Vagina (tissue), 2 donors: ENCODE measurements around the gene CDC42EP3. TPM values are rescaled to one million over a fixed set of nuclear protein-coding genes. Genes with fewer than 3 reads are reported as not detected.

Source experiments
- DNase-seq, 2 donors: peaks; one replicate each; pipeline ENCODE4 v3.0.0-alpha.2; 2017; ENCODE audit errors: extremely low spot score in 2 of 2
- H3K27ac ChIP-seq: fragments of 200-600 bp; sonication (generic); one replicate; pipeline ENCODE4 v1.5.1; 2019
- H3K27me3 ChIP-seq: fragments of 200-600 bp; sonication (generic); one replicate; pipeline ENCODE4 v1.5.1; 2019
- H3K36me3 ChIP-seq, 2 donors: fragments of 200-600 bp; sonication (generic); one replicate each; pipeline ENCODE4 v1.5.1; 2017 to 2019
- H3K4me1 ChIP-seq: fragments of 200-600 bp; sonication (generic); one replicate; pipeline ENCODE4 v1.5.1; 2019
- H3K4me3 ChIP-seq, 2 donors: fragments of 200-600 bp; sonication (generic); 1 replicate in 1 of 2; 2 replicates in 1 of 2; pipeline ENCODE4 v1.5.1; 2016 to 2019
- H3K9me3 ChIP-seq: fragments of 200-600 bp; sonication (generic); one replicate; pipeline ENCODE4 v1.5.1; 2019
- CTCF ChIP-seq, 3 experiments: fragments of 450-650 bp in 2 of 3; fragments of 200-600 bp in 1 of 3; sonication (generic) in 1 of 3; IDR thresholded peaks; one replicate each; pipeline ENCODE4 v1.5.1; 2017 to 2019; ENCODE audit warnings: antibody characterized with exemption in 3 of 3, mild to moderate bottlenecking in 2 of 3, moderate library complexity in 2 of 3
- POLR2A ChIP-seq, 2 donors: fragments of 450-650 bp; IDR thresholded peaks; one replicate each; pipeline ENCODE4 v1.6.1; 2017; ENCODE audit warnings: antibody characterized with exemption in 2 of 2, mild to moderate bottlenecking in 2 of 2, moderate library complexity in 2 of 2
- POLR2AphosphoS5 ChIP-seq, 2 donors: sonication (generic); formaldehyde crosslinking; IDR thresholded peaks; one replicate each; pipeline ENCODE4 v1.9.0; 2017; ENCODE audit warnings: antibody characterized with exemption in 2 of 2, mild to moderate bottlenecking in 2 of 2, low read depth in 1 of 2; ENCODE audit not compliant: insufficient read depth in 1 of 2
- intact Hi-C: fragments of 100-400 bp; cut with DNase I; formaldehyde crosslinking; loops from one replicate; pipeline ENCODE4 v1.15.1; 2023
- total RNA-seq: library from RNA; depleted of rRNA; stranded (reverse); fragments of >200 nt; gene quantifications from one replicate; pipeline ENCODE4 v1.2.3, GENCODE V29; 2016

CDC42EP3 gene
- total RNA-seq, 1 donor from 2014 or later = 44.4 TPM

DNA sequence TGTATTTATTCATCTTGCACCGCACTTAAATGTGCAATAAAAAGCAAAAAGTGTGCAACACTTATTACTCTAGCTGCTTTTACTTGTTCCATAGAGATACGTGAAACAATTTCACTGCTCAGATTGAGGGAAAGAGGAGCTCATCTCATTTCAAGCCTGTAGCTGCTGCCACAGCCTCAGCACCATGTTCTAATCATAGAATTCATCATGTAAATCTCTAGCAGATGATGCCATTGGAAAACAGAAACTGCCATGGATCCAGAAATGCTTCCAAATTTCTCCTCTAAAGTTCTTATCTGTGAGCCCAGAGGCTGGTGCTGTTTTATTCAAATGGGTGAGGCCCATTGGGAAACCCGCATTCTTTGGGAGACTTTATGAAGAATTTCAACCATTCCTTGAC is 2.0 kb downstream of the CDC42EP3 start:
- TF ChIP-seq CTCF (IDR thresholded peaks at IDR 0.05) = no peak
- no peak for TF ChIP-seq POLR2A (IDR thresholded peaks at IDR 0.05)
- no peak for TF ChIP-seq POLR2AphosphoS5 (IDR thresholded peaks at IDR 0.05; ENCODE audit: insufficient read depth in 1 of 2, low read depth in 1 of 2)
- H3K27me3 ChIP-seq = no peaks in the 10 kb centered on the region
- H3K36me3 ChIP-seq = peaks cover 0 to 3% of the 10 kb centered on the region in 2 donors
- peak overlapping the region; percentile 83 to 97 for H3K4me3 ChIP-seq
- peak overlapping the region; percentile 89 for H3K27ac ChIP-seq
- intact Hi-C loops = no loop called here
- DNase-seq = no peak
- H3K4me1 ChIP-seq = peaks cover 19% of the 10 kb centered on the region
- H3K9me3 ChIP-seq = no peaks in the 10 kb centered on the region

GRCh38 chr2:37667704-37668103 is 3.7 kb downstream of the CDC42EP3 start:
- TF ChIP-seq POLR2A (IDR thresholded peaks at IDR 0.05) = no peak
- intact Hi-C loops = no loop called here
- H3K4me1 ChIP-seq = peaks cover 26% of the 10 kb centered on the region

GRCh38 chr2:37666772-37667171 is 4.7 kb downstream of the CDC42EP3 start:
- H3K4me3 ChIP-seq = peak overlapping the region; percentile 7 to 27
- no peaks in the 10 kb centered on the region for H3K27me3 ChIP-seq
- no peaks in the 10 kb centered on the region for H3K9me3 ChIP-seq
- H3K27ac ChIP-seq = peak overlapping the region; percentile 2
- TF ChIP-seq POLR2AphosphoS5 (IDR thresholded peaks at IDR 0.05; ENCODE audit: insufficient read depth in 1 of 2, low read depth in 1 of 2) (no peak), POLR2A (IDR thresholded peaks at IDR 0.05) (no peak), CTCF (IDR thresholded peaks at IDR 0.05) (no peak)
- DNase-seq = no peak
- peaks cover 35% of the 10 kb centered on the region for H3K4me1 ChIP-seq
- intact Hi-C loops = no loop called here
- H3K36me3 ChIP-seq = peaks cover 0 to 3% of the 10 kb centered on the region in 2 donors

More at GRCh38 chr2:37667704-37668103, 3.7 kb downstream of the CDC42EP3 start:
- no peaks in the 10 kb centered on the region for H3K9me3 ChIP-seq
- no peaks in the 10 kb centered on the region for H3K27me3 ChIP-seq
- DNase-seq = no peak
- peaks cover 0 to 3% of the 10 kb centered on the region in 2 donors for H3K36me3 ChIP-seq
- no peak overlapping the region for H3K27ac ChIP-seq
- H3K4me3 ChIP-seq = no peak overlapping the region

DNA sequence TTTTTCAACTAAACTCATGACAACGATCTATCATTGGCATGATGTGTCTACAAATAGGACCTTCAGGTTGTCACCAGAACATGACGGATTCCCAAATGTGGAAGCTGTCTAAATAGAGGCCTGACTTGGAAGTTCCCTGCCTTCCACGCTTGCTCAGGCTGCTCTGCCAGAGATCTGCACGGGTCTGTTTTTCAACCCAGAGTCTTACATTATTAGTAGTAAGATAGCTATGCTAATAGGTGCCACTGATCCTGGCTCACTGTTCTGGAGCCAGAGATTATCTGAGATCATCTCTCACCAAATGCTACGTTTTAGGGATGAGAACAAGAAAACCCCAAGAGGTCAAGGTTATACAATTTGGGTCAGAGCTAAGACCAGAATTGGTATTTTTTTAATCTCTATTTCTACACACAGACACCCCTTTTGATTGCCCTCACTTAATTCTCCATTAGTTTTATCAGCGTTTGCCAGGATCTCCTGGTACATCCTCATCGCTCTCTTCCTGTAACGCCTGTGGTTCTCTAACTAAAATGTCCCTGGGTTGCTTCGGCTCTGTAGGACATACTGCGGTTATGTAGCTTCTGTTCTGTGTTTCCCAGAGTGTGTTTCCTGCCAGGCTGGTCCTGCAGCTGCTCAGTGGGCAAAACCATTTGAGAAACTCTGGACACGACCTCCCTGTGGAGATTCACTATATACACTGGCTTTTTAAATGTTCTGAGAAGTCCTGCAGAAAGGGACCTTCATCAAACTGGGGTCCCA is 5.7 kb downstream of the CDC42EP3 start:
- intact Hi-C loops = no loop called here
- DNase-seq = no peak
- no peak for TF ChIP-seq CTCF (IDR thresholded peaks at IDR 0.05)
- no peak for TF ChIP-seq POLR2AphosphoS5 (IDR thresholded peaks at IDR 0.05; ENCODE audit: insufficient read depth in 1 of 2, low read depth in 1 of 2)
- no peak for TF ChIP-seq POLR2A (IDR thresholded peaks at IDR 0.05)
- H3K4me1 ChIP-seq = peaks cover 45% of the 10 kb centered on the region
- H3K9me3 ChIP-seq = no peaks in the 10 kb centered on the region
- H3K27ac ChIP-seq = no peak overlapping the region
- H3K27me3 ChIP-seq = no peaks in the 10 kb centered on the region
- H3K4me3 ChIP-seq = no peak overlapping the region
- H3K36me3 ChIP-seq = peaks cover 0 to 3% of the 10 kb centered on the region in 2 donors

- H3K4me3 ChIP-seq = no peak overlapping the region
- intact Hi-C loops = no loop called here
- no peaks in the 10 kb centered on the region for H3K27me3 ChIP-seq
- peaks cover 46% of the 10 kb centered on the region for H3K4me1 ChIP-seq
- peaks cover 0 to 3% of the 10 kb centered on the region in 2 donors for H3K36me3 ChIP-seq
- DNase-seq = no peak
- H3K27ac ChIP-seq = no peak overlapping the region
- no peak for TF ChIP-seq CTCF (IDR thresholded peaks at IDR 0.05)
- TF ChIP-seq POLR2A (IDR thresholded peaks at IDR 0.05) = no peak
- no peak for TF ChIP-seq POLR2AphosphoS5 (IDR thresholded peaks at IDR 0.05; ENCODE audit: insufficient read depth in 1 of 2, low read depth in 1 of 2)
- no peaks in the 10 kb centered on the region for H3K9me3 ChIP-seq
Observed at GRCh38 chr2:37665043-37665442, 6.4 kb downstream of the CDC42EP3 start.
